ENCODE data around the gene OSBPL10.

GRCh38 chr3:31943041-31943440 is 38.0 kb downstream of the OSBPL10 start:
- TF ChIP-seq CTCF (IDR thresholded peaks at IDR 0.05) (no peak), EHMT2 (IDR thresholded peaks at IDR 0.05; ENCODE audit: low read depth) (no peak), HMGXB4 (CRISPR knock-in tag; IDR thresholded peaks at IDR 0.05; ENCODE audit: borderline replicate concordance) (no peak), HDAC2 (IDR thresholded peaks at IDR 0.05) (no peak), EP300 (IDR thresholded peaks at IDR 0.05) (no peak), MYC (IDR thresholded peaks at IDR 0.05; ENCODE audit: borderline replicate concordance, low read length) (no peak), CHD4 (IDR thresholded peaks at IDR 0.05; ENCODE audit: borderline replicate concordance) (no peak), PHF8 (IDR thresholded peaks at IDR 0.05; ENCODE audit: borderline replicate concordance, low read depth) (no peak), RAD21 (conservative IDR thresholded peaks at IDR 0.05 in 1 of 2, IDR thresholded peaks at IDR 0.05 in 1 of 2) (no peak), POLR2AphosphoS2 (conservative IDR thresholded peaks at IDR 0.05; ENCODE audit: low read length) (no peak), RFX5 (IDR thresholded peaks at IDR 0.05) (no peak), ESRRA (IDR thresholded peaks at IDR 0.05; ENCODE audit: borderline replicate concordance, low read length) (no peak), SMC3 (IDR thresholded peaks at IDR 0.05) (no peak)

Data from A549 (cell line).